GM12878 (cell line): ENCODE measurements around the gene C5orf15. TPM values are rescaled to one million over a fixed set of nuclear protein-coding genes. Genes with fewer than 3 reads are reported as not detected.

ENCODE experiments used
- ATAC-seq: fragments of 200-7000 bp; cut with Tn5 transposase; 3 replicates; pipeline ENCODE4 v1.9.1; 2020; ENCODE audit warnings: mild to moderate bottlenecking, moderate library complexity
- BruUV-seq: library from RNA; stranded (reverse); fragments of 400-500 nt; replicated peaks from 2 replicates; lab custom pipeline; 2021; lab: Mats Ljungman, UMichigan
- CTCF ChIA-PET: fragments of 300-600 bp; sonication (Branson Sonifier 250); formaldehyde crosslinking; extraction: SDS; loops from one replicate; lab custom pipeline; 2021; ENCODE audit warnings: inconsistent platforms; lab: Yijun Ruan, JAX
- POLR2A ChIA-PET: fragments of 350-600 bp; formaldehyde crosslinking; extraction: SDS; loops from one replicate; lab custom pipeline; 2021; ENCODE audit warnings: inconsistent platforms; lab: Charles Lee
- RAD21 ChIA-PET: fragments of 300-600 bp; sonication (Branson Sonifier 250); formaldehyde crosslinking; loops from one replicate; lab custom pipeline; 2023; ENCODE audit warnings: antibody characterized with exemption; ENCODE audit not compliant: unreplicated experiment; lab: Charles Lee
- SMC1A ChIA-PET: fragments of 300-600 bp; sonication (Branson Sonifier 250); formaldehyde crosslinking; loops from one replicate; lab custom pipeline; 2023; ENCODE audit not compliant: unreplicated experiment, uncharacterized antibody; lab: Charles Lee
- DNase-seq: peaks from one replicate; pipeline ENCODE4 v3.0.0-alpha.2; 2011; ENCODE audit warnings: low read depth, low spot score
- FAIRE-seq: peaks from 3 replicates; lab custom pipeline; 2011; peaks lifted over from hg19 to GRCh38; lab: Jason Lieb, UNC
- H2AFZ ChIP-seq: 2 replicates; pipeline ENCODE4 v1.6.0; 2011; ENCODE audit warnings: low read depth, low read length, control low read depth; ENCODE audit not compliant: control insufficient read depth
- H3K27ac ChIP-seq: 2 replicates; pipeline ENCODE4 v1.5.1; 2011; ENCODE audit warnings: control low read depth; ENCODE audit not compliant: control insufficient read depth, insufficient read depth
- H3K27me3 ChIP-seq, 2 experiments: replicated peaks in 1 of 2; 2 replicates each; pipeline versions ENCODE4 v1.6.0 to v1.6.1; 2011; ENCODE audit warnings: low read length in 1 of 2; ENCODE audit not compliant: control insufficient read depth in 2 of 2, insufficient read depth in 2 of 2
- H3K36me3 ChIP-seq, 2 experiments: 2 replicates each; pipeline ENCODE4 v1.5.1; 2011; ENCODE audit warnings: low read length in 1 of 2; ENCODE audit not compliant: control insufficient read depth in 2 of 2, insufficient read depth in 2 of 2
- H3K4me1 ChIP-seq: 2 replicates; pipeline ENCODE4 v1.6.1; 2011; ENCODE audit warnings: mild to moderate bottlenecking, low read length, moderate library complexity, mixed read lengths; ENCODE audit not compliant: control insufficient read depth, insufficient read depth
- H3K4me2 ChIP-seq: 2 replicates; pipeline ENCODE4 v1.6.0; 2011; ENCODE audit warnings: control low read depth; ENCODE audit not compliant: control insufficient read depth, insufficient read depth
- H3K4me3 ChIP-seq: fragments of 200-600 bp; sonication (generic); 2 replicates; pipeline ENCODE4 v1.5.1; 2016
- H3K79me2 ChIP-seq: 2 replicates; pipeline ENCODE4 v1.6.0; 2011; ENCODE audit warnings: low read length; ENCODE audit not compliant: control insufficient read depth, insufficient read depth
- H3K9ac ChIP-seq: 2 replicates; pipeline ENCODE4 v1.8.0; 2011; ENCODE audit warnings: low read length, control low read depth, mixed read lengths; ENCODE audit not compliant: control insufficient read depth, insufficient read depth
- H3K9me3 ChIP-seq: replicated peaks from 3 replicates; pipeline ENCODE4 v1.5.1; 2011; ENCODE audit warnings: mild to moderate bottlenecking, low read length; ENCODE audit not compliant: control insufficient read depth, insufficient read depth
- H4K20me1 ChIP-seq: 2 replicates; pipeline ENCODE4 v1.6.0; 2011; ENCODE audit not compliant: control insufficient read depth, insufficient read depth
- CBX3 ChIP-seq: fragments of 200-600 bp; sonication (generic); IDR thresholded peaks from 2 replicates; pipeline ENCODE4 v1.6.1; 2016; ENCODE audit warnings: low read depth, borderline replicate concordance
- EED ChIP-seq: sonication (generic); IDR thresholded peaks from 2 replicates; pipeline ENCODE4 v1.6.1; 2016; ENCODE audit warnings: antibody characterized with exemption, low read depth
- ETV6 ChIP-seq, 2 experiments: fragments of 450-650 bp in 1 of 2; IDR thresholded peaks in 1 of 2; conservative IDR thresholded peaks in 1 of 2; 2 replicates each; pipeline ENCODE4 v1.6.1; 2014; ENCODE audit warnings: antibody characterized with exemption in 1 of 2, borderline replicate concordance in 1 of 2, low read depth in 1 of 2, mild to moderate bottlenecking in 1 of 2, moderate library complexity in 1 of 2
- HDGF ChIP-seq: fragments of 450-650 bp; IDR thresholded peaks from 2 replicates; pipeline ENCODE4 v1.6.1; 2016; ENCODE audit warnings: antibody characterized with exemption
- MAX ChIP-seq: IDR thresholded peaks from 2 replicates; pipeline ENCODE4 v1.6.1; 2012; ENCODE audit warnings: low read depth, low read length, improper control_type of control experiment
- MEF2B ChIP-seq: fragments of 450-650 bp; IDR thresholded peaks from 2 replicates; pipeline ENCODE4 v1.6.1; 2018; ENCODE audit warnings: mild to moderate bottlenecking, moderate library complexity; ENCODE audit not compliant: partially characterized antibody, poor library complexity, severe bottlenecking
- PAX5 ChIP-seq: IDR thresholded peaks from 2 replicates; pipeline ENCODE4 v1.6.1; 2011; ENCODE audit warnings: low read depth, low read length, borderline replicate concordance
- RB1 ChIP-seq: fragments of 450-650 bp; formaldehyde crosslinking; IDR thresholded peaks from 2 replicates; pipeline ENCODE4 v1.6.1; 2017; ENCODE audit warnings: mild to moderate bottlenecking, borderline replicate concordance
- SIN3A ChIP-seq: IDR thresholded peaks from 2 replicates; pipeline ENCODE4 v1.6.1; 2012; ENCODE audit warnings: low read depth, low read length, improper control_type of control experiment
- SREBF1 ChIP-seq: IDR thresholded peaks from 2 replicates; pipeline ENCODE4 v1.6.1; 2012; ENCODE audit warnings: mild to moderate bottlenecking, low read length
- SREBF2 ChIP-seq: IDR thresholded peaks from 2 replicates; pipeline ENCODE4 v1.6.1; 2012; ENCODE audit warnings: mild to moderate bottlenecking, low read length
- SRF ChIP-seq, 2 experiments: IDR thresholded peaks; 2 replicates each; pipeline ENCODE4 v1.6.1; 2011; ENCODE audit warnings: low read depth in 2 of 2, low read length in 2 of 2, mild to moderate bottlenecking in 1 of 2, moderate library complexity in 1 of 2
- SUZ12 ChIP-seq: fragments of 200-600 bp; sonication (generic); IDR thresholded peaks from one replicate; pipeline ENCODE4 v1.6.1; 2018; ENCODE audit warnings: antibody characterized with exemption, mild to moderate bottlenecking; ENCODE audit not compliant: unreplicated experiment
- TCF12 ChIP-seq: IDR thresholded peaks from 2 replicates; pipeline ENCODE4 v1.6.1; 2011; ENCODE audit warnings: low read depth, mild to moderate bottlenecking, low read length
- USF2 ChIP-seq: IDR thresholded peaks from 2 replicates; pipeline ENCODE4 v1.6.1; 2011; ENCODE audit warnings: low read depth, low read length, improper control_type of control experiment, borderline replicate concordance
- ZBTB40 ChIP-seq: fragments of 450-650 bp; IDR thresholded peaks from 2 replicates; pipeline ENCODE4 v1.6.1; 2016; ENCODE audit warnings: mild to moderate bottlenecking, moderate library complexity, borderline replicate concordance
- ZNF207 ChIP-seq: fragments of 450-650 bp; IDR thresholded peaks from 2 replicates; pipeline ENCODE4 v1.6.1; 2014; ENCODE audit warnings: antibody characterized with exemption, mild to moderate bottlenecking, borderline replicate concordance
- ZNF24 ChIP-seq: fragments of 450-650 bp; IDR thresholded peaks from 2 replicates; pipeline ENCODE4 v1.6.1; 2017; ENCODE audit warnings: antibody characterized with exemption, mild to moderate bottlenecking
- WGBS: methylation state at CpG from one replicate; pipeline ENCODE4 v1.1.6; 2016; ENCODE audit warnings: low lambda C conversion rate; ENCODE audit not compliant: insufficient replicate concordance, insufficient coverage; ENCODE audit errors: missing lambda C conversion rate; 5-methylcytosine and 5-hydroxymethylcytosine counted together
- in situ Hi-C: fragments of 300-500 bp; cut with MboI; formaldehyde crosslinking; loops from 9 replicates; pipeline ENCODE4 v1.14.3; 2018; ENCODE audit warnings: mixed read lengths
- intact Hi-C: fragments of 100-400 bp; cut with micrococcal nuclease; formaldehyde crosslinking; loops from one replicate; pipeline ENCODE4 v1.14.2; 2022; ENCODE audit not compliant: unreplicated experiment
- polyA plus RNA-seq, 11 experiments: library from polyadenylated mRNA; depleted of rRNA in 4 of 11; unstranded in 6 of 11; stranded (reverse) in 5 of 11; fragments of >200 nt; fragmentation: Nextera tagmentation in 4 of 11; fragmentation: Illumina TruSeq in 1 of 11; extraction: Ambion mirVana in 4 of 11; extraction: Trizol in 1 of 11; gene quantifications; 1 replicate in 1 of 11; 2 replicates in 10 of 11; pipeline versions ENCODE4 v1.2.1 to v1.2.3, GENCODE V29; 2011 to 2016; ENCODE audit warnings: inconsistent platforms in 2 of 11, missing spikeins in 2 of 11, low read depth in 1 of 11
- total RNA-seq, 4 experiments: library from RNA; depleted of rRNA in 3 of 4; stranded (reverse); fragments of >200 nt in 3 of 4; fragmentation: Illumina TruSeq in 1 of 4; extraction: Trizol in 1 of 4; gene quantifications; 2 replicates each; pipeline versions ENCODE4 v1.2.1 to v1.2.3, GENCODE V29; 2013 to 2021

C5orf15 gene
- total and polyA plus RNA-seq, 10 of the 15 experiments (the other 5 are each of a cell fraction or from before 2014, with no cell fraction given) = 21.7 to 69.6 (median 46.0) TPM

- ChIA-PET RAD21 (interaction anchor here (0.8 to 1.5 kb wide), 6 partner anchors 9 to 60 kb away, joined by 3 to 6 read pairs (median 4); no protein-coding TSS in a partner anchor), CTCF (interaction anchor here (0.5 to 3.0 kb wide), 12 partner anchors 9 to 506 kb away, joined by 3 to 24 read pairs (median 4); partner anchors contain the start of gene C5orf15), POLR2A (interaction anchor here (1.8 to 2.4 kb wide), 2 partner anchors 8 to 29 kb away, joined by 6 to 14 read pairs; no protein-coding TSS in a partner anchor), SMC1A (interaction anchor here (0.6 to 3.5 kb wide), 12 partner anchors 9 to 881 kb away, joined by 3 to 30 read pairs (median 3); no protein-coding TSS in a partner anchor)
- no peak for FAIRE-seq
- H3K4me3 ChIP-seq = peak overlapping the region; percentile 38; the same call in 1 of the 2 replicates
- H4K20me1 ChIP-seq = no peaks in the 10 kb centered on the region
- H3K4me2 ChIP-seq = peak overlapping the region; percentile 88
- H3K27me3 ChIP-seq = no peaks in the 10 kb centered on the region
- in situ Hi-C loops = no loop called here
- 12% methylated on average over 16 of the region's 16 CpGs for WGBS
- no peaks in the 10 kb centered on the region for H3K9me3 ChIP-seq
- no peaks in the 10 kb centered on the region for H3K79me2 ChIP-seq
- ATAC-seq = peak; percentile 42
- peaks cover 60% of the 10 kb centered on the region for H3K4me1 ChIP-seq
- intact Hi-C loops = loop anchor here (2.0 kb wide), 1 partner anchor 23 kb away; no protein-coding TSS in a partner anchor
- DNase-seq = no peak
- H3K9ac ChIP-seq = peak overlapping the region; percentile 52
- no TSS peak for BruUV-seq
- peak overlapping the region; percentile 52 for H3K27ac ChIP-seq
- no peaks in the 10 kb centered on the region for H3K36me3 ChIP-seq
- peak overlapping the region; percentile 87 for H2AFZ ChIP-seq
- TF ChIP-seq USF2 (no peak), ZNF207 (no peak; the same call in 1 of the 2 replicates), TCF12 (no peak), MEF2B (peak; percentile 15), ZBTB40 (peak; percentile 29; the same call in 1 of the 2 replicates), SREBF1 (no peak), SUZ12 (no peak), ZNF24 (no peak), ETV6 (conservative IDR thresholded peaks at IDR 0.05 in 1 of 2, IDR thresholded peaks at IDR 0.05 in 1 of 2; ENCODE audit: borderline replicate concordance in 1 of 2, low read depth in 1 of 2) (peak in 1 of 2 experiments; percentile 80; a peak in 2 of 4 replicates), SRF (IDR thresholded peaks at IDR 0.05; ENCODE audit: low read depth in 2 of 2, low read length in 2 of 2) (peak in 1 of 2 experiments; percentile 76; a peak in 1 of 4 replicates), RB1 (no peak), SIN3A (no peak), EED (peak; percentile 71; the same call in 1 of the 2 replicates), SREBF2 (no peak), CBX3 (no peak), HDGF (no peak), PAX5 (peak; percentile 30; the same call in 1 of the 2 replicates), MAX (no peak)
Measured at GRCh38 chr5:133930061-133930812, 38.2 kb downstream of the C5orf15 start.
